Caco-2 (cell line): ENCODE results near the gene KCNA3. TPM values are rescaled to one million over a fixed set of nuclear protein-coding genes. Genes with fewer than 3 reads are reported as not detected.

ENCODE experiments used
- BruUV-seq: library from RNA; stranded (reverse); fragments of 400-500 nt; replicated peaks from 2 replicates; lab custom pipeline; 2021; lab: Mats Ljungman, UMichigan
- CTCF ChIA-PET: fragments of 300-600 bp; sonication (Branson Sonifier 250); formaldehyde crosslinking; loops from one replicate; lab custom pipeline; 2022; ENCODE audit warnings: antibody characterized with exemption; lab: Charles Lee
- POLR2A ChIA-PET: fragments of 300-600 bp; sonication (Branson Sonifier 250); formaldehyde crosslinking; loops from one replicate; lab custom pipeline; 2022; ENCODE audit warnings: antibody characterized with exemption; lab: Charles Lee
- DNase-seq, 2 experiments: peaks; one replicate each; pipeline versions ENCODE4 v3.0.0 to v3.0.0-alpha.2; 2020 to 2022
- H3K27me3 ChIP-seq: replicated peaks from 2 replicates; pipeline ENCODE4 v1.6.0; 2011; ENCODE audit warnings: low read length; ENCODE audit not compliant: control insufficient read depth, insufficient read depth
- H3K36me3 ChIP-seq: 2 replicates; pipeline ENCODE4 v1.5.1; 2011; ENCODE audit warnings: low read length; ENCODE audit not compliant: control insufficient read depth, insufficient read depth
- H3K4me1 ChIP-seq: fragments of 250-450 bp; sonication (Bioruptor Pico); 2 replicates; pipeline ENCODE4 v1.5.1; 2020; ENCODE audit warnings: mild to moderate bottlenecking
- H3K4me3 ChIP-seq: 2 replicates; pipeline ENCODE4 v1.5.1; 2011; ENCODE audit warnings: low read depth, mild to moderate bottlenecking, control low read depth, low read length
- H3K9me3 ChIP-seq: fragments of 250-450 bp; sonication (Bioruptor Pico); 2 replicates; pipeline ENCODE4 v1.5.1; 2020; ENCODE audit warnings: mild to moderate bottlenecking, moderate library complexity
- H3K27ac Mint-ChIP-seq: one replicate; pipeline ENCODE4 v1.8.0; 2022; ENCODE audit warnings: mixed read lengths; ENCODE audit not compliant: unreplicated experiment
- H3K27me3 Mint-ChIP-seq: one replicate; pipeline ENCODE4 v1.8.0; 2022; ENCODE audit warnings: mixed read lengths; ENCODE audit not compliant: insufficient read depth, unreplicated experiment
- H3K36me3 Mint-ChIP-seq: one replicate; pipeline ENCODE4 v1.8.0; 2022; ENCODE audit warnings: mild to moderate bottlenecking, mixed read lengths; ENCODE audit not compliant: insufficient read depth, unreplicated experiment
- H3K4me1 Mint-ChIP-seq: one replicate; pipeline ENCODE4 v1.8.0; 2022; ENCODE audit warnings: low read depth, mixed read lengths; ENCODE audit not compliant: unreplicated experiment
- H3K4me3 Mint-ChIP-seq: one replicate; pipeline ENCODE4 v1.8.0; 2022; ENCODE audit warnings: mild to moderate bottlenecking, moderate library complexity, mixed read lengths; ENCODE audit not compliant: unreplicated experiment
- H3K9me3 Mint-ChIP-seq: one replicate; pipeline ENCODE4 v1.8.0; 2022; ENCODE audit warnings: mixed read lengths; ENCODE audit not compliant: unreplicated experiment
- CTCF ChIP-seq, 2 experiments: fragments of 200-600 bp in 1 of 2; IDR thresholded peaks; 1 replicate in 1 of 2; 2 replicates in 1 of 2; pipeline versions ENCODE4 v1.5.1 to v1.8.0; 2011 to 2022; ENCODE audit warnings: antibody characterized with exemption in 1 of 2, control low read depth in 1 of 2, inconsistent platforms in 1 of 2, low read depth in 1 of 2, low read length in 1 of 2, mild to moderate bottlenecking in 1 of 2, moderate library complexity in 1 of 2; ENCODE audit not compliant: insufficient read depth in 1 of 2, severe bottlenecking in 1 of 2, unreplicated experiment in 1 of 2
- intact Hi-C: fragments of 100-400 bp; cut with micrococcal nuclease; formaldehyde crosslinking; loops from one replicate; pipeline ENCODE4 v1.10.0; 2022; ENCODE audit not compliant: unreplicated experiment
- total RNA-seq: library from RNA; stranded (reverse); gene quantifications from 2 replicates; pipeline ENCODE4 v1.2.3, GENCODE V29; 2022

Gene KCNA3
- total RNA-seq, 1 experiment from 2014 or later: not detected

GRCh38 chr1:110690709-110691365 lies 16.1 kb upstream of the KCNA3 start:
- no peaks in the 10 kb centered on the region for H3K9me3 ChIP-seq
- no peak overlapping the region for H3K27ac Mint-ChIP-seq
- intact Hi-C loops: no loop called here
- no peaks in the 10 kb centered on the region for H3K36me3 Mint-ChIP-seq
- ChIA-PET POLR2A (no interaction called here), CTCF (no interaction called here)
- no peaks in the 10 kb centered on the region for H3K9me3 Mint-ChIP-seq
- no peaks in the 10 kb centered on the region for H3K4me1 Mint-ChIP-seq
- no peak overlapping the region for H3K4me3 Mint-ChIP-seq
- no peak overlapping the region for H3K4me3 ChIP-seq
- no peaks in the 10 kb centered on the region for H3K27me3 ChIP-seq
- no peak for TF ChIP-seq CTCF (IDR thresholded peaks at IDR 0.05; ENCODE audit: insufficient read depth in 1 of 2, low read depth in 1 of 2, low read length in 1 of 2, severe bottlenecking in 1 of 2, unreplicated experiment in 1 of 2)
- no peaks in the 10 kb centered on the region for H3K36me3 ChIP-seq
- no TSS peak for BruUV-seq
- peaks cover 9% of the 10 kb centered on the region for H3K27me3 Mint-ChIP-seq
- no peak for DNase-seq
- H3K4me1 ChIP-seq: no peaks in the 10 kb centered on the region

- ChIA-PET POLR2A (no interaction called here), CTCF (no interaction called here)
- no TSS peak for BruUV-seq
- Mint-ChIP-seq H3K4me1 (no peaks in the 10 kb centered on the region), H3K4me3 (no peak overlapping the region), H3K9me3 (no peaks in the 10 kb centered on the region), H3K27ac (no peak overlapping the region), H3K36me3 (no peaks in the 10 kb centered on the region), H3K27me3 (peaks cover 10% of the 10 kb centered on the region)
- no peak overlapping the region for H3K4me3 ChIP-seq
- H3K27me3 ChIP-seq: no peaks in the 10 kb centered on the region
- DNase-seq: no peak
- TF ChIP-seq CTCF (IDR thresholded peaks at IDR 0.05; ENCODE audit: insufficient read depth in 1 of 2, low read depth in 1 of 2, low read length in 1 of 2, severe bottlenecking in 1 of 2, unreplicated experiment in 1 of 2): no peak
- H3K9me3 ChIP-seq: no peaks in the 10 kb centered on the region
- no peaks in the 10 kb centered on the region for H3K36me3 ChIP-seq
- no peaks in the 10 kb centered on the region for H3K4me1 ChIP-seq
- intact Hi-C loops: no loop called here
Observed at GRCh38 chr1:110689868-110690267, 15.1 kb upstream of the KCNA3 start.

DNA sequence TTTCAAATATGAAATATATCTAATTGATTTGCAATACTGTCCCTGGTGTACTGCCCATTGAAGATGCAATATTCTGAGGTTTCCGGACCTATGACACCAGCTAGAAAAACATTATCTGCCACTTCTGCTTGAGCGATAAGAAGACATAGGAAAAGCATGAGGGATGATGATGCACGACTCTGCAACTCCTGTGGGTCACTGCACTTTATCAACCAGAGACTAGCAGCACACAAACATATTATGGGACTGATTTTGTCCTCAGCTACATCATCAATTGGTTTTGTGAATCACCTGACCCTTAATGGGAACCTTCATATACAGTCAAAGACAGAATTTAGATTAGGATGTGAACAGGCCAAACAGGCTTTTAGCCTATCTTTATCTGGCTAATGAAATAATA lies 13.8 kb upstream of the KCNA3 start:
- Mint-ChIP-seq H3K36me3 (no peaks in the 10 kb centered on the region), H3K4me1 (no peaks in the 10 kb centered on the region), H3K4me3 (no peak overlapping the region), H3K9me3 (no peaks in the 10 kb centered on the region), H3K27me3 (peaks cover 13% of the 10 kb centered on the region), H3K27ac (no peak overlapping the region)
- intact Hi-C loops: no loop called here
- POLR2A ChIA-PET: no interaction called here
- H3K9me3 ChIP-seq: no peaks in the 10 kb centered on the region
- no peak for TF ChIP-seq CTCF (IDR thresholded peaks at IDR 0.05; ENCODE audit: insufficient read depth in 1 of 2, low read depth in 1 of 2, low read length in 1 of 2, severe bottlenecking in 1 of 2, unreplicated experiment in 1 of 2)
- H3K27me3 ChIP-seq: no peaks in the 10 kb centered on the region
- CTCF ChIA-PET: no interaction called here
- no peaks in the 10 kb centered on the region for H3K36me3 ChIP-seq
- no TSS peak for BruUV-seq
- H3K4me1 ChIP-seq: no peaks in the 10 kb centered on the region
- no peak for DNase-seq
- no peak overlapping the region for H3K4me3 ChIP-seq
